Stimulated activated CD8-positive, alpha-beta memory T cell treated with anti-CD3 and anti-CD28 coated beads, Interleukin-12 subunit alpha, Interleukin-12 subunit beta, amount 100 ng/mL, for 24 hours (primary cell): Measurements from ENCODE around the gene GRIN2C.

Experiments
- DNase-seq: peaks from one replicate; pipeline ENCODE4 v3.0.0-alpha.2; 2020; ENCODE audit errors: extremely low read depth

The GRIN2C gene

GRCh38 chr17:74846621-74847020 is 13.1 kb downstream of the GRIN2C start:
- no peak for DNase-seq

DNA sequence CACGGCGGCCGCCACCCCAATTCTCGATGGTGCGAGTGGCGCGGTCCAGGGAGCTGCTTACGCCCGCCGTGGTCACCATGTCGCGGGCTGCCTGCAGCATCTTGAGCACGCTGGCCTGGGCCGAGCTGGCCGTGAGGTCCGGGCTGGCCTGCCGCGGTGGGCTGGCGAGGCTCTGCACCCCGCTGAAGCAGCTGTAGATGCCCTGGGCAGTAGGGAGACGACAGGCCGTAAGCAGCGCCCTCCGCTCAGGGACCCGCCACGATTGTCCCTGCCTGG is 16.4 kb downstream of the GRIN2C start:
- no peak for DNase-seq

DNA sequence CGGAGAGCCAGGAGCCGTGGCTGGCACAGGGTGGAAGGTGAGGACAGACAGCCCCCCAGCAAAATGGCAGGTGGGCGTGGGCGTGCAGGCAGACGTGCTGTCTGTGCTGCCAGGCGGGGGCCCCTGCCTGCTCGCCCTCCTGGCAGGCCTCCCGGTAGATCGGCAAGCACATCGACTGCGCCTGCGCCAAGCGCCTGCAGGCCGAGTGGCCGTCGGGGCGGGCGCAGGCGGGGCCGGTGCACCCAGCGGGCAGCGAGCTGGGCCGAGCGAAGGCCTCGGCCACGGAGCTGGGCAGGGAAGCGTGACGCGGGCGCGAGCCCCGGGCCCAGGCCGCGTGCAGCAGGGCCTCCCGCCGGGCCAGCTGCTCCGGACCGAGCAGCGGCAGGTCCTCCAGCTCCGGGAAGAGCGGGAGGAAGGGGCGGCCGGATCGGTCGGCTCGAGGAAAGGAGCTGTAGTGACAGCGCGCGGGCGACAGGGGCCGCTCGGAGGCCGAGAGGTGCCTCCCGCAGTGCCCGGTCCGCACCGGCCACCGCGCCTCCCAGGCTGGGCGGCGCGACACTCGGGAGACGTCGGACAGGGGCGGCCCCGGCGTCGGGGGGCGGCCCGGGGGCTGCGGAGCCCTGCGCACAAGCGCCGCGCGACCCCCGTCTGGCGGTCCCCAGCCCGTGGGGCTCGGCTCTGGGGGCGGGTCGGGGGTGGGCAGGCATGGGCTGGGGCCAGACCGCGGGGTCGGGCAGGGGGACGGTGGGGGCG is 16.9 kb downstream of the GRIN2C start:
- no peak for DNase-seq

GRCh38 chr17:74842146-74842598 is 17.5 kb downstream of the GRIN2C start:
- DNase-seq: no peak

GRCh38 chr17:74840989-74841666 is 18.6 kb downstream of the GRIN2C start:
- no peak for DNase-seq

DNA sequence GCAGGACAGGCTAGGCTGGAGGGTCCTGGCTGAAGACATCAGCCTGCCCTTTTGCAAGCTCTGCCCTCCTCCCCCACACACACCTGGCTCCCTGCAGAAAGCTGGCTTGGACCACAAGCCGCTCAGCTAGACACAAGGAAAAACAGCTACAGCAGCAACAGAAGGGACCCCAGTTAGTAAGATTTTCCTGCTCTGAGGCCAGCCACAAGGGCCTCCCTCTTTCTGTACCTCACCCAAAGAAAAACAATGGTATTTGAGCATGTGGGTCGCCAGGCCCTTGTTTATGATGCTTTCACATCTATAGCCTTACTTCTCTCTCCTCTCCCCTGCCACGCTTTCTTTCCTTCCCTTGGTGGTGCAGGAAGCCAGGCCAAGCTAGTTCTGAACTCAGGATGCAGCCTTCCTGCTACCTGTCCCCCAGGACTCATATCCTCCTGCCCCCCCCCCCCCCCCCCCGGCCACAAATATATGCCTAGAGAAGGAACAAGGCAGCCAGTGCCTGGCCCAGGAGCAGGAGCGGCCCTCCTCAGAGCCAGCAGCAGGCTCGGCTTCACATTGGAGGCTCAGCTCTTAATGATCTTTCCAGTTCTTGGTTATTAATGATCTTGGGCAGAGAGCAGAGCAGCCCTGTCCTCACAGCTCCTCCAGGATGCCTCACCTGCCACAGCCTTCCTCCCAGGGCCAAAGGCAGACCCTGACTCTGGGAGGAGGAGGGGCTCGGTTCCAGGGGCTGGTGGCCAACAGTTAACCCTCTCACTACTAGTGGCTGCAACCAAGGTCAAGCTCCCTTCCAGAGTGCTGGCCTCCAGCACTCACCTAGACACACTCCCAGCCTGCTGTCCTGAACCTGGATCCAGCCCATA is 19.5 kb downstream of the GRIN2C start:
- no peak for DNase-seq

GRCh38 chr17:74838274-74838673 is 21.4 kb downstream of the GRIN2C start:
- no peak for DNase-seq

- no peak for DNase-seq
These were observed 22.8 kb downstream of the GRIN2C start for GRCh38 chr17:74836691-74837467.

GRCh38 chr17:74836191-74836590 is 23.5 kb downstream of the GRIN2C start:
- DNase-seq: no peak

- DNase-seq: no peak
These were observed 25.9 kb downstream of the GRIN2C start for GRCh38 chr17:74833501-74834377.

GRCh38 chr17:74832421-74832820 is 27.3 kb downstream of the GRIN2C start:
- no peak for DNase-seq

- no peak for DNase-seq
These were observed 28.1 kb downstream of the GRIN2C start for GRCh38 chr17:74831444-74832146.

DNA sequence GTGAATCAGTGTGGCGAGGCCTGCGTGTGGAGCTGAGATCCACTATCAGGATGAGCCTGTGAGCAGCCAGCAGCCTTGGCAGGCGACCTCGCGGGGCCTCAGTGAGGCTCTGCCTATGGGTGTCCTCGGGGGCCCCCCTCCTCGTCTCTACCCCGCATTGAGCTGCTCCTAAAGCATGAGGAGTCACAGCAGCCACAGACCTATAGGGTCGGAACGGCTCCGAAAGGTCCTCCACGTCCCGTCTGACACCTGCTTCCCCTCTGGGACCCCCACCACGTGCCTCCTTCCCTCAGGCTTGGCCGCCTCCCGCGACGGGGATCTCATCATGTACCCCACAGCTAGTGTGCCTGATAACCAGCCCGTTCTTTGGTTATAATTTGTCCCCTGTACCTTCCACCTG is 28.8 kb downstream of the GRIN2C start:
- DNase-seq: no peak

- DNase-seq: no peak
These were observed 31.9 kb downstream of the GRIN2C start for GRCh38 chr17:74827800-74828199.

DNA sequence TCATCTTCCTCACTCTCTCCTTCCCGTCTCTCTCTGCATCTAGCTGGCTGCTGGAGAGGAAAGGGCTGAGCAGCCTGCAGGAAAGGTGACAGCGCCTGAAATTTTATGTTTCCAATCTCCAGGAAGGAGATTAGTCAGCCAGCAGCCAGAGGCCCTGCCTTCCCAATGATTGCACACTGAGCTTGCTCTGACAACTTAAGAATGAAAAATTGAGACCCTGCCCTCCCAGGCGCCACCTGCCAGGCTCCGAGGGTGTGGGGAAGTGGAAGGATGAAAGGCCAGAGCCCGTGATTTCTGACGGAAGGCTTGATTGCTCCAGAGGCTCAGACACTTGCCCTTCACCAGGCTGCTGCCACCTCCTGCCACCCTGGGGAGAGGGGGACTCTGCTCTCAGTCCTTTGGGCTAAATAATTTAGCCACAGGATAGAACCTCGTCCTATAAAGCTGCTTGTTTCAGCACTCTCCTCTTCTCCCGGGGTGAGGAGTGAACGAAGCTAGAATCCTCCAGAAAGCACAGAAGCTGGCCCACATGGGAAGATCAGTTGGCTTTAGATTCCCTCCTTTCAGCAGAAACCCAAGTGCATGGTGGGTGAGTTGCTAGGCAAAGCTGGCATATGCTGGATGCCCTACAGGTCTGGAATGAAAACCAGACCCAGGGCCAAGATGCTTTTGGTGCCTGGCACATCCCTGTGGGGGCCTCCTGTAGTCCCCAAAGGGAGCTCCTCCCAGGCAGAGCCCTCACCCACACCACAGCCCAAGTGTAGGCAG is 33.5 kb downstream of the GRIN2C start:
- DNase-seq: no peak

DNA sequence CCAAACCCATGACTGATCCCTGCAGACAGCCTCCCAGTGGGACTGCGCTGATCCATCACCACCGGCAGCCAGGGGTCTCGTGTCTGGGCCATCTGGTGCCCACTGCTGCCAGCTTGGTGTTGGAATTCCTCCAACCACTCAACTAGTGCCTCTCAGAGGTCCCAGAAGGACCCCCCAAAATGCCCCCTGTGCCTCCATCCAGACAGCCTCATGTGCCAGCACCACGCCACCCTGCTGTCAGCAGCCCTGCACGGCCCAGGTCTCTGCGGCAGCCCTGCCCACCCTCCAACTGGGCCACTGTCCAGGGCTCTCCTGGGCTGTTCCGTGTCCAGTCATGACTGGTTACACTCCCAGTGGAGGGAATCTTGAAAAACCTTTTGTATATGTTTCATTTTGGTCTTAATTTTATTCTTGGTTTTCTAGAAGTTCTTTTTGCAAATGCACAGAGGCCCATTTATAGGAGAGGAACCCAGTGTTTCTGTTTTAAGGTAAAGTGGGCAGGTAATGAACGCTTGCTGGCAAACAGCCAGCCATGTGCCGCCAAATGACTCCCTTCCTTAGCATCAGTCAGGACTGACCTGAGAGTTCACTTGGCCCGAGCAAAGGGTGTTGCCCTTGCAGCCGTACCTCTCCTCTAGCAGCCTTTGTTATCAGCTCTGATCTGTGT is 34.6 kb downstream of the GRIN2C start:
- DNase-seq: no peak

- no peak for DNase-seq
These were observed 36.7 kb downstream of the GRIN2C start for GRCh38 chr17:74822939-74823367.

GRCh38 chr17:74822335-74822938 is 37.2 kb downstream of the GRIN2C start:
- no peak for DNase-seq
